ENCODE data around the gene EXD3. TPM values are rescaled to one million over a fixed set of nuclear protein-coding genes. Genes with fewer than 3 reads are reported as not detected.

Gene EXD3
- total and polyA plus RNA-seq, 4 donors: 8.6 to 30.5 (median 19.5) TPM

DNA sequence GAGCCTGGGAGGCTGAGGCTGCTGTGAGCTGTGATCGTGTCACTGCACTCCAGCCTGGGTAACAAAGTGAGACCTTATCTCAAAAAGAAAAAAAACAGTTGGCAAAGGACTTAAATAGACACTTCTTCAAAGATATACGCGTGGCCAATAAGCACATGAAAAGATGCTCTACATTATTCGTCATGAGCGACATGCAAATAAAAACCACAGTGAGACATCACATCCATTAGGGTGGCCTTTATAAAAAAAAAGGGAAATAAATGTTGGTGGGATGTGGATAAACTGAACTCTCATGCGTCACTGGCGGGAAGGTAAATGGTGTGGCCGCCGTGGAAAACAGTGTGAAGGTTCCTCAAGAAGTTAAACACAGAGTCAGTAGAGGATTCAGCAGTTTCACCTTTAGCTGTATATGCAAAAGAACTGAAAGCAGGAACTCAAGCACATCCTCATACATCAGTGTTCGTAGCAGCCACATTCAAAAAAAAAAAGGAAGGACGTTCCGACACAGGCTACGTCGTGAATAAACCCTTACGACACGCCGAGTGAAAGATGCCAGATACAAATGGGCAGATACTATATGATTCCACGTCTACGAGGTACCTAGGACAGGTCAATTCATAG lies 96.4 kb downstream of the EXD3 start:
- no peak overlapping the region for H3K9ac ChIP-seq (ENCODE audit: insufficient read depth in 1 of 2, low read length in 2 of 2)
- no peaks in the 10 kb centered on the region for H3K27me3 ChIP-seq (ENCODE audit: control insufficient read depth in 3 of 3, insufficient read depth in 3 of 3, low read length in 2 of 3)
- no peak overlapping the region for H3K27ac ChIP-seq (ENCODE audit: low read depth in 1 of 2, low read length in 1 of 2)
- TF ChIP-seq, protein P1, sequence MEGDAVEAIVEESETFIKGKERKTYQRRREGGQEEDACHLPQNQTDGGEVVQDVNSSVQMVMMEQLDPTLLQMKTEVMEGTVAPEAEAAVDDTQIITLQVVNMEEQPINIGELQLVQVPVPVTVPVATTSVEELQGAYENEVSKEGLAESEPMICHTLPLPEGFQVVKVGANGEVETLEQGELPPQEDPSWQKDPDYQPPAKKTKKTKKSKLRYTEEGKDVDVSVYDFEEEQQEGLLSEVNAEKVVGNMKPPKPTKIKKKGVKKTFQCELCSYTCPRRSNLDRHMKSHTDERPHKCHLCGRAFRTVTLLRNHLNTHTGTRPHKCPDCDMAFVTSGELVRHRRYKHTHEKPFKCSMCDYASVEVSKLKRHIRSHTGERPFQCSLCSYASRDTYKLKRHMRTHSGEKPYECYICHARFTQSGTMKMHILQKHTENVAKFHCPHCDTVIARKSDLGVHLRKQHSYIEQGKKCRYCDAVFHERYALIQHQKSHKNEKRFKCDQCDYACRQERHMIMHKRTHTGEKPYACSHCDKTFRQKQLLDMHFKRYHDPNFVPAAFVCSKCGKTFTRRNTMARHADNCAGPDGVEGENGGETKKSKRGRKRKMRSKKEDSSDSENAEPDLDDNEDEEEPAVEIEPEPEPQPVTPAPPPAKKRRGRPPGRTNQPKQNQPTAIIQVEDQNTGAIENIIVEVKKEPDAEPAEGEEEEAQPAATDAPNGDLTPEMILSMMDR (IDR thresholded peaks at IDR 0.05; ENCODE audit: control extremely low read depth, extremely low read depth): no peak
- ATAC-seq (ENCODE audit: insufficient read depth, low FRiP score): no peak
- H3K36me3 ChIP-seq (ENCODE audit: control insufficient read depth in 4 of 4, insufficient read depth in 4 of 4, low read length in 4 of 4): no peaks in the 10 kb centered on the region
- no peaks in the 10 kb centered on the region for H3K9me3 ChIP-seq (ENCODE audit: control insufficient read depth in 4 of 4, insufficient read depth in 3 of 4, low read length in 3 of 4)
- H3K4me3 ChIP-seq: no peak overlapping the region
- WGBS, 2 donors: 39 to 67% methylated on average over 19 of the region's 19 CpGs
- no peaks in the 10 kb centered on the region for H3K4me1 ChIP-seq (ENCODE audit: control insufficient read depth in 5 of 5, insufficient read depth in 5 of 5, low read length in 5 of 5)
- DNase-seq: no peak

DNA sequence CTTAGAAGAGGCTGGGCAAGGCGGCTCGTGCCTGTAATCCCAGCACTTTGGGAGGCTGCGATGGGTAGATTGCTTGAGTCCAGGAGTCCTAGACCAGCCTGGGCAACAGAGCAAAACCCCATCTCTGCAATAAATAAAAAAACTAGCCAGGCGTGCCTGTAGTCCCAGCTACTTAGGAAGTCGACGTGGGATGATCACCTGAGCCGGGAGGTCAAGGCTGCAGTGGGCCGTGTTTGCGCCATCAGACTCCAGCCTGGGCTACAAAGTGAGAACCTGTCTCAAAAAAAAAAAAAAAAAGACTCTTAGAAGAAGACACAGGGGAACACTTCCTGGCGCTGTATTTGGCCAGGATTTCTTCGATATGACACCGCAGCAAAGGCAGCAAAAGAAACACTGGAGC lies 97.2 kb downstream of the EXD3 start:
- DNase-seq: no peak
- WGBS, 2 donors: 93 to 97% methylated on average over 12 of the region's 12 CpGs
- H3K27ac ChIP-seq (ENCODE audit: low read depth in 1 of 2, low read length in 1 of 2): no peak overlapping the region
- H3K9me3 ChIP-seq (ENCODE audit: control insufficient read depth in 4 of 4, insufficient read depth in 3 of 4, low read length in 3 of 4): no peaks in the 10 kb centered on the region
- H3K9ac ChIP-seq (ENCODE audit: insufficient read depth in 1 of 2, low read length in 2 of 2): no peak overlapping the region
- TF ChIP-seq, protein P1 (IDR thresholded peaks at IDR 0.05; ENCODE audit: control extremely low read depth, extremely low read depth): no peak
- no peak for ATAC-seq (ENCODE audit: insufficient read depth, low FRiP score)
- no peak overlapping the region for H3K4me3 ChIP-seq
- peaks cover 0 to 4% (median 0%) of the 10 kb centered on the region in 5 donors for H3K4me1 ChIP-seq (ENCODE audit: control insufficient read depth in 5 of 5, insufficient read depth in 5 of 5, low read length in 5 of 5)
- no peaks in the 10 kb centered on the region for H3K27me3 ChIP-seq (ENCODE audit: control insufficient read depth in 3 of 3, insufficient read depth in 3 of 3, low read length in 2 of 3)
- no peaks in the 10 kb centered on the region for H3K36me3 ChIP-seq (ENCODE audit: control insufficient read depth in 4 of 4, insufficient read depth in 4 of 4, low read length in 4 of 4)

DNA sequence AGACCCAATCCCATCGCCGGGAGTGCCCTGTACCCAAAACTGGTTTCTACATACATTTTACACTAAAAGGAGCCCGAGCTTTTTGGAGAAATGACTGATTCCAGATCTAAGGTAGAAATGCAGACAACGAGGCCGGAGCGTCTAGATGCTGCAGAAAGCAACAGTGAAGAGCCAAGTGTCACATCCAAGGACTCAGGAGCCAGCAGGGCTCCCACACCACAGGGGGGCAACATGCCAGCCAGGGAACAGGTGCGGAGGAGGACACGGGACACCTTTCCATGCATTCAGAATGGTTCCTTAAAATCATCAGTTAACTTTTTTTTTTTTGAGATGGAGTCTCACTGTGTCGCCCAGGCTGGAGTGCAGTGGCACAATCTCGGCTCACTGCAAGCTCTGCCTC lies 97.8 kb downstream of the EXD3 start:
- 94 to 95% methylated on average over 10 of the region's 10 CpGs for WGBS, 2 donors

More for the DNA sequence above, 97.8 kb downstream of the EXD3 start:
- Histone ChIP-seq H3K9ac (ENCODE audit: insufficient read depth in 1 of 2, low read length in 2 of 2) (no peak overlapping the region), H3K4me3 (no peak overlapping the region), H3K27ac (ENCODE audit: low read depth in 1 of 2, low read length in 1 of 2) (no peak overlapping the region), H3K9me3 (ENCODE audit: control insufficient read depth in 4 of 4, insufficient read depth in 3 of 4, low read length in 3 of 4) (no peaks in the 10 kb centered on the region), H3K27me3 (ENCODE audit: control insufficient read depth in 3 of 3, insufficient read depth in 3 of 3, low read length in 2 of 3) (no peaks in the 10 kb centered on the region), H3K4me1 (ENCODE audit: control insufficient read depth in 5 of 5, insufficient read depth in 5 of 5, low read length in 5 of 5) (peaks cover 0 to 11% (median 0%) of the 10 kb centered on the region in 5 donors), H3K36me3 (ENCODE audit: control insufficient read depth in 4 of 4, insufficient read depth in 4 of 4, low read length in 4 of 4) (no peaks in the 10 kb centered on the region)
- TF ChIP-seq, protein P1 (IDR thresholded peaks at IDR 0.05; ENCODE audit: control extremely low read depth, extremely low read depth): no peak
- DNase-seq: no peak
- ATAC-seq (ENCODE audit: insufficient read depth, low FRiP score): no peak

Data from lung (tissue), 12 donors.